ENCODE data around the gene CARMIL3. TPM values are rescaled to one million over a fixed set of nuclear protein-coding genes. Genes with fewer than 3 reads are reported as not detected.

The CARMIL3 gene
- total RNA-seq, 1 experiment from 2014 or later, result 0.71 TPM

- intact Hi-C loops (cut with micrococcal nuclease), result no loop called here
- H3K9me2 ChIP-seq (ENCODE audit: insufficient read depth), result no peaks in the 10 kb centered on the region
- no peak overlapping the region for H3K4me2 ChIP-seq (ENCODE audit: low read length)
- ATAC-seq, result no peak
- BruUV-seq (replicated peaks), result no TSS peak
- H4K20me1 ChIP-seq (ENCODE audit: insufficient read depth), result no peaks in the 10 kb centered on the region
- peaks cover 7% of the 10 kb centered on the region; the same call in 1 of the 2 replicates for H3K27me3 ChIP-seq (ENCODE audit: insufficient read depth, low read length)
- no peak overlapping the region for H3K4me3 ChIP-seq (replicated peaks in 1 of 2; ENCODE audit: low read depth in 1 of 2, low read length in 2 of 2)
- ChIA-PET POLR2A (no interaction called here), CTCF (interaction anchor here (1.2 kb wide), 1 partner anchor 15 kb away, joined by 6 read pairs; no protein-coding TSS in a partner anchor), RAD21 (ENCODE audit: low non-redundant PET in 1 of 2, low total read pairs in 2 of 2, uncharacterized antibody in 2 of 2, unreplicated experiment in 2 of 2) (no interaction called here)
- H3K9me3 ChIP-seq (ENCODE audit: control insufficient read depth in 1 of 2, insufficient read depth in 1 of 2, low read depth in 1 of 2, low read length in 2 of 2), result no peaks in the 10 kb centered on the region
- H3K9ac ChIP-seq (ENCODE audit: low read length), result no peak overlapping the region
- H3K79me2 ChIP-seq (ENCODE audit: insufficient read depth, low read length), result no peaks in the 10 kb centered on the region
- H2AFZ ChIP-seq (ENCODE audit: low read depth, low read length, poor library complexity, severe bottlenecking), result no peak overlapping the region
- DNase-seq (ENCODE audit: low read depth, low spot score), result no peak
- peaks cover 0 to 2% of the 10 kb centered on the region in 2 experiments; a peak in 1 of 4 replicates for H3K4me1 ChIP-seq (ENCODE audit: control insufficient read depth in 1 of 2, insufficient read depth in 2 of 2, low read length in 2 of 2)
- H3K27ac ChIP-seq (ENCODE audit: low read depth, low read length), result no peak overlapping the region
- no peaks in the 10 kb centered on the region for H3K36me3 ChIP-seq (ENCODE audit: control insufficient read depth in 1 of 2, insufficient read depth in 2 of 2, low read length in 2 of 2)
- TF ChIP-seq POLR2A (IDR thresholded peaks at IDR 0.05; ENCODE audit: borderline replicate concordance, extremely low read depth, insufficient read depth, insufficient read length), result no peak
- TF ChIP-seq JUND (IDR thresholded peaks at IDR 0.05), result no peak
Measured at GRCh38 chr14:24072436-24072835, 20.6 kb downstream of the CARMIL3 start.

GRCh38 chr14:24072881-24073877 lies 21.4 kb downstream of the CARMIL3 start:
- Histone ChIP-seq H4K20me1 (ENCODE audit: insufficient read depth) (no peaks in the 10 kb centered on the region), H3K9me2 (ENCODE audit: insufficient read depth) (no peaks in the 10 kb centered on the region), H2AFZ (ENCODE audit: low read depth, low read length, poor library complexity, severe bottlenecking) (no peak overlapping the region), H3K9me3 (ENCODE audit: control insufficient read depth in 1 of 2, insufficient read depth in 1 of 2, low read depth in 1 of 2, low read length in 2 of 2) (no peaks in the 10 kb centered on the region), H3K4me2 (ENCODE audit: low read length) (no peak overlapping the region), H3K4me1 (ENCODE audit: control insufficient read depth in 1 of 2, insufficient read depth in 2 of 2, low read length in 2 of 2) (peaks cover 0 to 2% of the 10 kb centered on the region in 2 experiments; a peak in 1 of 4 replicates), H3K79me2 (ENCODE audit: insufficient read depth, low read length) (no peaks in the 10 kb centered on the region), H3K36me3 (ENCODE audit: control insufficient read depth in 1 of 2, insufficient read depth in 2 of 2, low read length in 2 of 2) (no peaks in the 10 kb centered on the region), H3K4me3 (replicated peaks in 1 of 2; ENCODE audit: low read depth in 1 of 2, low read length in 2 of 2) (no peak overlapping the region), H3K9ac (ENCODE audit: low read length) (no peak overlapping the region), H3K27me3 (ENCODE audit: insufficient read depth, low read length) (peaks cover 7% of the 10 kb centered on the region; the same call in 1 of the 2 replicates), H3K27ac (ENCODE audit: low read depth, low read length) (no peak overlapping the region)
- intact Hi-C loops (cut with micrococcal nuclease), result no loop called here
- TF ChIP-seq EGR1 (IDR thresholded peaks at IDR 0.05; ENCODE audit: low read depth) (no peak), MAX (IDR thresholded peaks at IDR 0.05) (no peak), EZH2 (IDR thresholded peaks at IDR 0.05) (no peak), SIN3A (IDR thresholded peaks at IDR 0.05; ENCODE audit: low read depth) (no peak), CTCF (IDR thresholded peaks at IDR 0.05 in 2 of 3, conservative IDR thresholded peaks at IDR 0.05 in 1 of 3; ENCODE audit: borderline replicate concordance in 1 of 3, insufficient read depth in 1 of 3, low read depth in 2 of 3, low read length in 2 of 3) (no peak), ELF1 (IDR thresholded peaks at IDR 0.05; ENCODE audit: borderline replicate concordance, low read depth) (no peak), POLR2A (IDR thresholded peaks at IDR 0.05; ENCODE audit: borderline replicate concordance, extremely low read depth, insufficient read depth, insufficient read length) (no peak), FOSL1 (IDR thresholded peaks at IDR 0.05; ENCODE audit: low read depth) (no peak), YY1 (IDR thresholded peaks at IDR 0.05; ENCODE audit: extremely low read depth, insufficient replicate concordance, low read depth, low read length) (no peak), ZNF274 (IDR thresholded peaks at IDR 0.05; ENCODE audit: low read depth, low read length) (no peak), EZH2phosphoT487 (IDR thresholded peaks at IDR 0.05; ENCODE audit: borderline replicate concordance) (no peak)
- ChIA-PET RAD21 (ENCODE audit: low non-redundant PET in 1 of 2, low total read pairs in 2 of 2, uncharacterized antibody in 2 of 2, unreplicated experiment in 2 of 2) (no interaction called here), POLR2A (no interaction called here), CTCF (interaction anchor here (1.2 kb wide), 1 partner anchor 16 kb away, joined by 6 read pairs; no protein-coding TSS in a partner anchor)
- no TSS peak for BruUV-seq (replicated peaks)
- no peak for DNase-seq (ENCODE audit: low read depth, low spot score)
- no peak for ATAC-seq

Measured in HCT116 (cell line).